ENCODE results near the gene IL21.
"Not testable (repeated sequence)": the region's sequence is repeated elsewhere in the genome, so short reads cannot be mapped to it uniquely, and the experiment has no call there.

Gene IL21

GRCh38 chr4:122577189-122577553, 43.7 kb downstream of the IL21 start:
- DNase-seq, result no peak

GRCh38 chr4:122576261-122577188, 44.3 kb downstream of the IL21 start:
- peak; percentile 1 for DNase-seq

- not testable (repeated sequence) for DNase-seq
Observed at GRCh38 chr4:122574347-122574746, 46.5 kb downstream of the IL21 start.

- DNase-seq, result no peak
Observed at GRCh38 chr4:122562449-122562848, 58.4 kb downstream of the IL21 start.

Measured in NCI-H510A treated with DMSO at 0.1 percent for 48 hours (cell line).